NCI-H446 (cell line): ENCODE results near the gene FMN1.
"Not testable (repeated sequence)": the region's sequence is repeated elsewhere in the genome, so short reads cannot be mapped to it uniquely, and the experiment has no call there.

ENCODE experiments used
- DNase-seq, 2 experiments: peaks; one replicate each; lab custom pipeline; 2025; lab: John Stamatoyannopoulos, UW

The FMN1 gene

DNA sequence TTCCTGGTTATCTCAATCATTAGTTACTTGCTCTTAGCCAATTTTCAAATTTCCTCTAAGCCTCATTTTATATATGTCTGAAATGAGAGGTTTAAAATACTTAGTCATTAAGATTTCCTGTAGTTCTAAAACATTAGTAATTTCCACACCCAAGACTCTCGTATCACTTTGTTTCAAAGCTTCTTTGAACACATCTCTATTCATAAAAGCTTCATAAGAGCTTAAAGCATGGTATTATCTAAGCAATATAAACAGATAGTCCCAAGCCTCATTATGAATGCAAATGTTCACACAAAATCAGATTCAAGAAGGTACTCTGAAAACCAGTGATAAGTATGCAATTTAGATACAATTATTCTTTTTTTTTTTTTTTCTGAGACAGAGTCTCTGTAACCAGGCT is 217.0 kb downstream of the FMN1 start:
- no peak for DNase-seq

DNA sequence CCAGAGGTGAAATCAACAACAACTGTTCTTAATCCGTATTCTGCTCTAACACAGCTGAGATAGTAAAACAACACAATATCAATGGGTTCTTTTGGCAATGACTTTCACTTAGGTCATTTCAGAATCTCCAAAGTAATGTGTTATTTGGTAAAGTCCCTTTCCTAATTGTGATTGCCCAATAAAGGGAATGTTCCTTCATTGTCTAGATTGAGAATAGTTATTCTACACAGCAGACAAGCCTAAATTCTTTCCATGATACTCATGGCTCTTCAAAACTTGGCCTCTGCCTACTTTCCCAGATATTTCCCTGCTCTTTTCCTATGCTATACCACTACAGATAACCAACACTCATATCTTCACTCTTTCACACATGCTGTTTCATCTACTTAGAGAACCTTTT is 219.8 kb downstream of the FMN1 start:
- DNase-seq = no peak

DNA sequence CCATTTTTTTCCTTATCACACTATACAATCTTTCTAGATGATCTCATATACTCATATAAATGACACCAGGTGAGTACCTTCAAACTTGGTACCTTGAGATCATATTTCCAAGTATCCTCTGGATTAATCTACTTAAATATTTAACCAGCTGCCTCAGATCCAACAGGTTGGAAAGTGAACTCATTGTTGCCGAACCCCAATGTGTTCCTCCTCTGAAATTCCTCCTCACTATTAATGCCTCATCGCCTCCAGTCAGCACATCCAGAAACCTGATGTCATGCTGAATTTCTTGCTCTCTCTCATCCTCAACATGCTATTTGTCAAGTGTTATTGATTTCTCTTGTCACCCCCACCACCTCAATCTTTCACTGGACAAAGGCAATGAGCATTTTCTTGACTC is 221.8 kb downstream of the FMN1 start:
- DNase-seq = no peak

DNA sequence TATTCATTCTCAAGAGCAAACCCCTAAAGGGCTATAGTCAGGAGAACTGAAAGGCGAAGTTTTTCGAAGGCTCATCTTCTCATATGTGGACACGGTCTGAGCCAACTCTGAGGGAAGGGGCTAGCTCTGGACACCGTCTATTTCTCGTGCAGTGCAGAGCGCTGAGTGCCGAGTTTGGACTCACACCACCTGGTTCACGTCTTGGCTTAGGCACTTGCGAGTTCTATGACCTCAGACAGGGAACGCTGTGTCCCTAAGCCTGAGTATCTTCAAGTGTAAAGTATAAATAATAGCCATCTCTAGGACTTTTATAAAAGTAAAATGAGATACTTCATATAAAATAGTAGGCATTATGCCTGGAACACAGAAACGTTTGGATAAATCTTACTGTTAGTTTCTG is 223.7 kb downstream of the FMN1 start:
- no peak for DNase-seq

DNA sequence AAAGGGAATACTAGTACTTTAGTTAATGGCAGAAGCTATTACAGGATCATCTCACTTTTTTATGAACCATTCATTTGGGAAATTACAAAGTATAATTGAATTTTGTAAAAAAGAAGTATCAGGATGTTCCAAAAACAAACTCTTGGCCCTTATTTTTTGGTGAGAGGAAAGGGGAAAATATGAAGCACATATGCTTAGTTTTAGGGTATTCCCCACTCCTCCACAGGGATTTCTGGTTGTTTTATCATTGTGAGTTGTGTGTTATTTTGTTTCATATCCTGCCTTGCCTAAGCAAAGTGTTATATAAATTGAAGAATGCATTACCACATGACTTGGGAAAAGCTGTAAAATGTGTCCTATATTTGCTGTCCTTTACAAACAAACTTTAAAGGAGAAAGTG is 227.0 kb downstream of the FMN1 start:
- no peak for DNase-seq

DNA sequence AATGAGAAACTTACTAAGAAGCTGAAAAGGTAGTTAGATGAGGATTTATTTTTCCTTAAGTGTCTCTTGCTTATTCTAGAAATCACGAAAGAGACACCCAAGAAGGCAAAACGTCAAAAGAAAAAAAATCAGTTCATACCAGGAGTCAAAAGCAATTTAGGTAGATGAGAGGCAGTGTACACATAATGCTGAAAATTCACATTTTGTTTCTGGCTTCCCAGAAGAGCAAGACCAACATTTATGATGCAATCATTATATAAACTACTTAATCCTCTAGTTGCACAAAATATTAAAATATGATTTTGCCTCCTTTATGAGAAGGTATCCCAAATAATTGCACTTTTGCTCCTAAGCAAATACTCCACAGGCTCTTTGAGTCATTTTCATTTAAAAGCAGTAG is 228.0 kb downstream of the FMN1 start:
- DNase-seq = no peak

DNA sequence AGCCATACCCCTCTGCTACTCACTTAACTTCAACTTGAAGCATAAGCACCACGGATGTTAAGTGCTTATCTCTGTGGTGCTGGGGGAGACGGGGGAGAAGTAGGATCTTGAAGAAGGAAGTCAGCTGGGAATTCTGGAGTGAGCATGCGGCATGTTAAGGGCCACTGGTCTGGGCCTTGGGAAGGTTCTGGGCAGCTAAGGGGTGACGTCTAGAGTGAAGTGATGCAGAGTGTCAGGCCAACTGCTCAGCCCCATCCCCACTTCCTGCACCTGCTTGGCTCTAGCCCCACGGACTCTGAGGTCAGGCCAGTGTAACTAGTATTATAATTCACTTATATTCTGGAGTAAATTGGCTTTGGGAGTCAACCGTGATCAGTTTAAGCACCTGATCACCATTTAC is 228.6 kb downstream of the FMN1 start:
- DNase-seq = no peak

DNA sequence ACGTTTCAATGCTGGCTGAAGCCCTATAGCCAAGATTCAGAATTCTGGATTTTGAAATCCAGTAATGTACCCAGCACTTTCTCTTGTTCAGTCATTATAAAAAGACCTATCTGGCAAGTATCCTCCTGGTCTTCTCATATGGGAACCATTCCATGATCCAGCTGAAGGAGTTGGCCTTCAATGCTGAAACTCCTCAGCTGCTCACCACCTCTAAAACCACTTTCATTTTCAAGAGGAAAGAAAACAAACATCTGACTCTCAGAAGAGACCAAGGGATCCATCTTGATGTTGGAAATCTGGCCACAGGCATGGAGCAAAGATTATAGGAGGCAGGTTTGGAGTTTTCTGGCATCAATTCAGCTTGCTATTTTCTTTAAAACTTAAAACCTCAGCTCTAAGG is 235.4 kb downstream of the FMN1 start:
- no peak for DNase-seq

DNA sequence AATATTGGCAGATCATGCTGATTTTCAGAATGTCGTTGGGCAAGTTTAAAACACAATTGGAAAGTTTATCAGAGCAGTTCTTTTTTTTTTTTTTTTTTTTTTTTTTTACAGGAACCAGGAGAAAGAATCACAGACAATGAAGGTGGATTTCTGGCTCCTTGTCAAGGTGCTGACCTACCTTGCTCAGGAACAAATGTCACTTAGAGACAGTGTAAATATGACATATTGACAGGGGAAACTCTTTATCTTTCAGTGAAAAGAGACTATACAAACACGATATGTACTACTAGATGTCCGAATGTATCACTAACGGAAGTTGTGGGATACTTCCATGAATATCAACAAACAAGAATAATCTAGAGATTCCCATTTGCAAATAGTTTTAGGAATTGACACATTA is 237.3 kb downstream of the FMN1 start:
- no peak for DNase-seq

DNA sequence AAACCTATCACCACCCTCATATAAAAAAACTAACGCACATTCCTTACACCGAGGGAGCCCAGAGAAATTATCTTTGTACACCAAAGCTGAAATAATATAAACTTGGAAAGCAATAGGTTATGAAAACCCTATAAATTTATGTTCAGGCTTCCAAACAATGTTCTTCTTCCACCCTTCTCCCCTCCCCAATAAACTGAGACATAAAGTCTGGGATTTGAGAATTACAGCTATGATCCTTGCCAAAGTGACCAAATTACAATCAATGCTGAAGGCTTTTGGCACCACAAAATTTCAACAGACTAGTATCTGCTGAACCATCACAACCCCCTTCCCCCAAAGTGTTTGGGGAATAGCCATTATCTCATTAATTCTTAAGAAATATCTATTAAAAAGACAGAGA is 237.8 kb downstream of the FMN1 start:
- no peak for DNase-seq

DNA sequence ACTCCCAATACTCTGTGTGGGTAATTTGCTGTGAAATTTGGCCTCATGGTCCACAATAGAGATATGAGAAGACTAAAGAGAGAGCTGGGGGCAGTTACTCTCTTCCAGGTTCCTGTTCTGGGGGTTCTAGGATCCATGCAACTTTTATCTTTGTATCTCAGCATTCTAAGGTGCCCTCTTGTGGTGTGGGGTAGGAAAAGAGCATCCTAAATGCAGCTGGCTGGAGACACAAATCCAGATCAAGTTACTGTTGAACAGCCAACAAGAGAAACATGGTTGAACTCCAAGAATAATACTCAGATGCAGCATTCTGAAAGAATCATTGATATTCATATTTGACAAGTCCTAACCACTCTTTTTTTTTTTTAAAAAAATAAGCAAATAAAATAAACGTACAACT is 238.5 kb downstream of the FMN1 start:
- peak in 1 of 2 experiments; percentile 2 for DNase-seq

DNA sequence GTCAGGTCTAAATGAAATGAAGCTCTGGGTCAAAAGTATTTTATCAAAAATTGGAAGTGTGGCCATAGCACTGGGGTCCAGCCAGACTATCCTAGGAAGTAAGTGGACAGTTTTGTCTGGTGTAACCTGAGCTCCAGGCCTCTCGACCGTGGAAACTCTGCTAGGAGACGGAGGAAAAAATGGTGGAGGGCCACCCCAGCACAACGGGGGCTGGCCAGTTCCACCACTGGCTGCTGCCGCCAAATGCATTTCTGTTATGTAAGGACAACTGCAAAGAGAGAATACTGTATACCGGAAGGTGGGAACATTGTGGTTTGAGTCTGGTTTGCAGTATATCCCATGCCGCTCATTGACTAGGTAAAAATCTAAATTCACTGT is 241.0 kb downstream of the FMN1 start:
- DNase-seq = no peak

DNA sequence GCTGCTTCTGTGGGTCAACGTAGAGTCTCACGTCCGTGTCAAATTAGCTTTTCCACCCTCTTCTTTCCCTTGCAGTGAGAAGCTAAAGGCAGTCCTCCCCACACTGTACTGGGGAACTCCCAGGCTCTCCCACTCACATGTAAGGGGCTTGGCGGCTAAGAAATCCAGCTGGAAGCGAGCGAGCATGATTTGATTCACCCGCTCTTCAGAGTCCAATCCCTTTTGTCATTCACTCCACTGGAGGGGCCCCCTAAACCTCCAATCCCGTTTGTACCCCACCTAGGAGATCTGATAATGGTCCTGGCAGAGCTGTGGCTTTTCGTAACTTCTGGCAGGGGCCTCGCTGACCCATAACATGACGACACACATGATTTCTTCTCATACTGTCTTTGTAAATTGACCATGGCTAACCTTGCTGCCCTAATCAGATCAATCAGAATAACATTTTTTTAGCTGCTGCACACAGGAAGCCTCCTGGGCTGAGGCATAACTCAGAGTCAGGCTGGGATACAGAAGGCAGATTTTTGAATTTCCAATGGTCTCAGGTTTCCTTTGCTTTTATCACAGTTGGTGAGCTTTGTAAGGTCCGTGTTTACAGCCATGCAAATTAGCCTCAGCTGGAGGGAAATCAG is 241.5 kb downstream of the FMN1 start:
- no peak for DNase-seq

DNA sequence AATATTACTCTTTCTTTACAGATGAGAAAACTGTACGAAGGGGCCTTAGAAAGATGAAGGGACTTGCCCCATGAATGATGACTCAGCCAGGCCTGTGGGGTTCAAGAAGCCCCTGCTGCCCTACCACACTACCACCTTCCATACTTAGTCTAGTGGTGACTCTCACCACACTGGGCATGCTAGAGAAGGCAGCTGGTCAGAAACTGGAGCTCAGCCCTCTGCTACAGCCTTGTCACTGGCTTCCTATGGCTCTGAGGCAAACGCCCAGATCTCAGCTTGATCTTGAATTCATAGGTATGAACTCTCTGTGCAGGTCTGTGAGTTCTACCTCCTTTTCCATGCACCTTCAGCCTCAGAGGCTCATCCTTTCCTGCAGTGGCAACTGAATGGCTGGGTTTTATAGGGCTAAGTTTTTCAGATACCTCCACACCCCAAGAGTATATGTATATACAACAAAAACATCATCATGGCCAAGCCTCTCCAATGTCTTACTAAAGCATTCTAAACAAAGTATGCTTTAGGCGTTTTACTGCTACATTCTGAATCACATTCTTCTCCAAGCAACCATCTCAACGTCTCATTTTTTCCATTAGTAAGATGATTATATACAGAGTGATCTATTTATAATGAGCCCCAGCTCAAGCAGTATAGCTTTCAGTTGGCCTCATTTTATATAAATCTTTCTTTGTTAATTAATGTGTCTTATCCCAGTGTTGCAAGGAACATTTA is 242.6 kb downstream of the FMN1 start:
- DNase-seq = no peak

DNA sequence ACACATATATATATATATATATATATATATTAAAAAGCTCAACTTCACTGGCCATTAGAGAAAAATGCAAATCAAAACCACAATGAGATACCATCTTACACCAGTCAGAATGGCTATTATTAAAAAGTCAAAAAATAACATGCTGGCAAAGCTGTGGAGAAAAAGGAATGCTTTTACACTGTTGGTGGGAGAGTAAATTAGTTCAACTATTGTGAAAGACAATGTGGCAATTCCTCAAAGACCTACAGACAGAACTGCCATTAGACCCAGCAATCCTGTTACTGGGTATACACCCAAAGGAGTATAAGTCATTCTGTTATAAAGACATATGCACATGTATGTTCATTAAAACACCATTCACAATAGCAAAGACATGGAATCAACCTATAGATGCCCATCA is 244.5 kb downstream of the FMN1 start:
- not testable (repeated sequence) for DNase-seq

DNA sequence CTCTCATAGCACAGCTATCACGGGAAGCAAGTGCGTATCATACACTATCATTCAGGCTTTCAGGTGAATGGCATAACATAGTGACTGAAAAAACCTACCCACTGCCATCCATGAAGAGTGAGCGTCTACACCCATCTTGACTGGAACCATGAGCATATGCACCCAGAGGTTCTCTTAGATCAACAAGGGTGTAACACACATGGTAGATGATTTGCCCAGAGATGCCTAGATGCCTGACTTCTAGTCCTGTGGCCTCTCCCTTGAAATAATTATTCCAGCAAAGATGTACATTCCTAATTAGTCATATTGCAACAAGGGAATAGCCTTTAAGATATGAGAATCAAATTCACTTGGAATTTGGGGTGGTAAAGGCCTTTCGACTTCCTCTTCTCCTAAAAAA is 248.3 kb downstream of the FMN1 start:
- no peak for DNase-seq

DNA sequence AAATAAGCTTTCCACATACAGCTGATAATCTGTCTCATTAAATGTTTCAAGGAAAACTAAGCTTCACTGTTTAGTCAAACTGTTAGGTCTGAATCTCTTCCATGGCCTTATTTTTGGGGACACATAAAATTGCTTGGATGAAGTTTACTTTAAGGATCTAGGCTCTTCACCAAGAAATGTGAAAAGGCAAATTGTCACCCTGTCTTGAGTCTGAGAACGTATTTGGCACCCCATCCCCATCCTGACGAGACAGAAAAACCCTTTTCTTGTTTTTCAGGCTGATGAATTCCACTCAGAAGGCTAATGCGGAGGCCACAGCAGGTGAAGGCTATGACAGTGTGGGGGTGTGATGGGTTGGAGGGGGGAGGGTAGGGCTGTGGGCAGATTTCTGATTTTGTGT is 250.1 kb downstream of the FMN1 start:
- DNase-seq = no peak

DNA sequence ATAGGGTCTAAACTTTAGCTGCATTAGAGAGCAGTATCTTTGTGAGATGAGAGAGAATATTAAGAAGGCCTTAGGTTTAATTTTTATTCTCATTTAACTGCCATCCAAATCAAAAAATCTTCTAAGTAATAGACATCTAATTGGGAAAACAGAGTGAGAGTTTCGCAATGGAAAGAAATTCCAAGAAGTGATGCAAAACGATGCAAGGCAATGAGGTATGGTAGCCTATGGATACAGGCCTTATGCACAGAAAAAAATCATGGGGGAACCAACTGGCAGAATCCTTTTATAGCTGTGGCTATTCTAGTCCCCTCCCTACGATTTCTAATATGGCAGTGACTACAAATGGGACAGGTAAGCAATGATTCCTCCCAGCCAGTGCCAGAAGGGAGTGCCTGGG is 250.8 kb downstream of the FMN1 start:
- DNase-seq = no peak

DNA sequence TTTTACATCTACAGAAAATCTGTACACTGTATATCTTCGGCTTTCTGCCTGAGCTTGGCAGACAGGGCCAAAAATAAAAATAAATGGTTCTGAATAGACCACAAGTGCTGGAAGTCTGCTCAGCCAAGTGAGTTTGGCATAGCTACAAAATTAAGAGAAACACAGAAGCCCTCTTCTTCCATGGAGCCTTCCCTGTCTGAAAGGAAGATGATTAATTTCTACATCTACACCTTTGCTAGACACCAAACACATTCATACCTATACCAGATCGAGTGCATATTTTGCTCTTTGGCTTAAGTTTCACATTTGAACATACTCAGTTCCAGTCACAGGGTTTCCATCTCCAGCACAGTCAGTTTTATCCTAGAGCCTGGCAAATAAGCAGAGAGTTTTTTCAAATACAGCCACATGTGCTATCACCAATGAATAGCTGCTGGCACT is 252.1 kb downstream of the FMN1 start:
- DNase-seq = no peak

DNA sequence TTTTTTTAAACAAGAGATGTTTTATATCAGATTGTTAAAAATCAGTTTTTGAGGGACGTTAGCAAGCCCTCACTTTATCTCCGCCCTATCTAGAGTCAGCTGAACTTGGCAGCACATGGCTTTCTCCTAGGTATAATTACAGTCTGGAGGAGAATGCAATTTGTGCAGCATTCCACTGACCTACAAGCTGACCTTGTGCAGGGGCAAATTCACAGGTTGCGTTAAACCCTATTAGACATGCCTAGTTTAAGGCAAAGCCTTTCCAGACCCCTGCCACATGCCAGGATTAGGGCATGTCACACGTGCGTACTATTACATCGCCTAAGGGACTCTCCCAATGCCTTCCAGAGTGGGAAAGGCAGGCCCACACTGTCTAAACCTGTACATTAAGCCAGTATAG is 252.7 kb downstream of the FMN1 start:
- DNase-seq = no peak

DNA sequence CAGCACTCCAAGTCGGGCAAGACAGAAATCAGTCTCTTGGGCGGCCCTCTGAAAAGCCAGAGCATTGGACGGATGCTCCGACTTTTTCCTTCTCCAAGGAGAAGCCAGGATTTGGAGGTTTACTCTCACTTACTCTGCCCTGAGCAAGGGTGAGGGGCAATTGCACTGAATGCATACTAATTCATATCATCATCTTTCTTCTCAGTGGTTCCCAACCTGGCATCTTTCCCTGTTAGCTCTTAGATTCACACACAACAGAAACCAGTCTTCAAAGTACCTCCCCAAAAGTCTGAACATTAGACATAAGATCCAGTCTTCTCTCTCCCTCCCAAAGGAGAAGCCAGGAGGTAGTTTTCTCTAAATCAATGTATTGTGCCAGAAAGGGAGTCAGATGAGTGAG is 257.5 kb downstream of the FMN1 start:
- DNase-seq = no peak

DNA sequence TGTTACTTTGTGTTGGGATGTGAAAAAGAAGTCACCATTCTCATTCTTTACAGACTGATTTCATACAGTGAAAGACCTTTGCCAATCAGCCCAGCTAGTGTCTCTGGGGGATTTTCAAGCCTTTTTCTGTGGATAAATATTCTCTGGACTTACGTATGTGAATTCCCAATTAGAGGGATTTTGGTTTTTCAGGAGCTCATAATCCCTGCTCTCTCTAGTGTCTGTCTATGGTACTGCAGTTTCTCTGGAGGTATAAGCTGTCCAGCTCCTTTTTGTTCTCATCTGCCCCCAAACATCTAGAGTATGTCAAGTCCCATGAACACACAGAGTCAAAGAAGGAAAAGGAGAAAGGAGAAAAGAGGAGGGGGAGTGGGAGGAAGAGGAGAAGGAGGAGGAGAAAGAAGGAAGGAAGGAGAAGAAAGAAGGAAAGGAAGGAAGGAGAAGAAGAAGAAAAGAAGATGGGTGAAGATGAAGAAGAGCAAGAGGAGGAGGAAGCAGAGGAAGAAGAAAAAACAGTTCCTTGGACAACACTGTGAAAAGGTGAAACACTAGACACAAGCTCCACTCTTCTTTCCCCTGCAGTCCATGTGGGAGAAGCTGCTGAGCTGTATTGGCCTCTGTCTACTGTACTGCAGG is 258.1 kb downstream of the FMN1 start:
- no peak for DNase-seq

DNA sequence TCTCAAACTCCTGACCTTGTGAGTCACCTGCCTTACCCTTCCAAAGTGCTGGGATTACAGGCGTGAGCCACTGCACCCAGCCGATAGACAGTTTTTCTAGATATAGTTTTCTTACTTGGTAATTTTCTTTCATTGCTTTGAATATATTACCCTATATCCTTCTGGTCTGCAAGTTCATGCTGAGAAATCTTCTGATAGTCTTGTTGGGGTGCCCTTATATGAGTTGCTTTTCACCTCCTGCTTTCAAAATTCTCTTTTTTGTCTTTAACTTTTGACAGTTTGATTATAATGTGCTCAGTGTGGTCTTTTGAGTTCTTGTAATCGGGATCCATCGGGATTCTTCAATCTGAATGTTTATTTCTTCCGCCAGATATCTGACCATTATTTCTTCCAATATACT is 259.4 kb downstream of the FMN1 start:
- DNase-seq = no peak

DNA sequence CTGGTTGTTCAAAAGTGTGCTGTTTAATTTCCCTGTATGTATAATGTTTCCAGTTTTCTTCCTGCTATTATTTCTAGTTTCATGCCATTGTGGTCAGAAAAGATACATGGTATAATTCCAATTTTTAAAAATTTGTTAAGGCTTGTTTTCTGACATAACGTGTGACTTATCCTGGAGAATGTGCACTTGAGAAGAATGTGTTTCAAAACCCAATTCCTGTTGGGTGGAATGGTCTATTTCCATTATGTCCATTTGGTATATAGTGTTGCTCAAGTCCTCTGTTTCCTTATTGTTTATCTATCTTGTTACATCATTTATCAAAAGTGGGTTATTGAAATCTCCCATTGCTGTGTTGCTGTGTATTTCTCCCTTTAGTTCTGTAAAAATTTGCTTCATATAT is 261.3 kb downstream of the FMN1 start:
- no peak for DNase-seq
